22Rv1 (cell line): ENCODE data around the gene PPARD.

Source experiments
- H3K27ac ChIP-seq: fragments of 450-650 bp; 2 replicates; pipeline ENCODE4 v1.5.1; 2017
- CTCF ChIP-seq: fragments of 450-650 bp; IDR thresholded peaks from 2 replicates; pipeline ENCODE4 v1.5.1; 2017; ENCODE audit warnings: mild to moderate bottlenecking
- ZFX ChIP-seq: fragments of 450-650 bp; IDR thresholded peaks from 2 replicates; pipeline ENCODE4 v1.6.1; 2017; ENCODE audit warnings: antibody characterized with exemption, borderline replicate concordance

PPARD gene

GRCh38 chr6:35352735-35353134, 10.4 kb downstream of the PPARD start:
- H3K27ac ChIP-seq: no peak overlapping the region
- TF ChIP-seq ZFX: no peak
- TF ChIP-seq CTCF: no peak

DNA sequence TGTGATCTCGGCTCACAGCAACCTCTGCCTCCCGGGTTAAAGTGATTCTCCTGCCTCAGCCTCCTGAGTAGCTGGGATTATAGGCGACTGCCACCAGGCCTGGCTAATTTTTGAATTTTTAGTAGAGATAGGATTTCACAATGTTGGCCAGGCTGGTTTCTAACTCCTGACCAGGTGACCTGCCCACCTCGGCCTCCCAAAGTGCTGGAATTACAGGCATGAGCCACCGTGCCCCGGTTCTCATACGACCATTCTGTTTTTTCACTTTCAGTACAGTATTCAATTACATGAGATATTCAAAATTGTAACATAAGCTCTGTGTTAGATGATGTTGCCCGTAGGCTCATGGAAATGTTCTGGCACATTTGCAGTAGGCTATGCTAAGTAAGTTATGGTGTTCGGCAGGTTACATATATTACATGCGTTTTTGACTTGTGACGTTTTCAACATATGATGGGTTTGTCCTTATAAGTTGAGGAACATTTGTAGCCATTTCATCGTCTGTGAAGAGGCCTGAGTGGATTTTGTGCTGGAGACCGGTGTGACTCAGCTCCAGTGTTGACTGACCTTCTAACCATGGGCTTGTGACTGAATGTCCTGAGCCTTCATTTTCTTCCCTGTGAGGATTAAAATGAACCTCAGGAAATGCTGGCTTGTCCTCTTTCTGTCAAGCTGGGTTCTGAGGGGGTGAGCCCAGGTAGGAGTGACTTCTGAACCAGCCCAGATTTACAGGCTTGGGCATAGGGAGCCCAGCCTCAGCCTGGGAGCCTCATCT, 12.2 kb downstream of the PPARD start:
- H3K27ac ChIP-seq: no peak overlapping the region
- TF ChIP-seq ZFX (no peak), CTCF (no peak)

GRCh38 chr6:35356391-35356790, 14.0 kb downstream of the PPARD start:
- H3K27ac ChIP-seq: no peak overlapping the region
- TF ChIP-seq CTCF (no peak), ZFX (no peak)

GRCh38 chr6:35357677-35358076, 15.3 kb downstream of the PPARD start:
- no peak for TF ChIP-seq ZFX
- no peak for TF ChIP-seq CTCF
- H3K27ac ChIP-seq: no peak overlapping the region

DNA sequence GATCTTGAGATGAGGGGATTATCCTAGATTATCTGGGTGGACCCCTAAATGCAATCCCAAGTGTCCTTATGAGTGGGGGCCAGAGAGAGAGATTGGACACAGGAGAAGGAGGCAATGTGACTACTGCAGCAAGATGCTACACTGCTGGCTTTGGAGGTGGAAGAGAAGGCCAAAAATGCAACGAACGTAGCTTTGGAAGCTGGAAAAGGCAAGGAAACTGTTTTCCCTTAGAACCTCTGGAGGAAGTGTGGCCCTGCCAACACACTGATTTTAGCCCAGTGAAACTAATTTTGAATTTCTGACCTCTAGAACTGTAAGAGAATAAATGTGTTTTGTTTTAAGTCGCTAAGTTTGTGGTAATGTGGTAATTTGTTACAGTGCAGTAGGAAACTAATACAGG, 15.7 kb downstream of the PPARD start:
- no peak for TF ChIP-seq CTCF
- TF ChIP-seq ZFX: no peak
- H3K27ac ChIP-seq: no peak overlapping the region

DNA sequence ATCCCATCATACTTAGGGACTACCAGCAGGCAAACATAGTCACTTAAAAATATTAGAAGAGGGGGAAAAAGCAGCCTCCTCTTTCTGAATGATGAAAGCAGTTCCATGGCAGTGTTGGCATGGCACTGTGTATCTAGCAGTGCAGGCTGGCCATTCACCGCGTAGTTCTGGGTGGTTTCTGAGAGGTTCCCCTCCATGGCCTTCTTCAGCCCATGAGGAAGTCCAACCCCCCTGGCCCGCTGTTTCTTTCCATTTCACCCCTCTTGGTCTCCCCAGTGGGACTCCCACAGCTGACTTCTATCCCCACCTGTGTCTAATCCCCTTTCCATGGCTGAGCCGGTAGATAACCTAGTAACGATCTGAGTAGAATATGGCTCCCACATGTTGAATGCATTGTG, 17.0 kb downstream of the PPARD start:
- no peak overlapping the region for H3K27ac ChIP-seq
- TF ChIP-seq CTCF (no peak), ZFX (no peak)

DNA sequence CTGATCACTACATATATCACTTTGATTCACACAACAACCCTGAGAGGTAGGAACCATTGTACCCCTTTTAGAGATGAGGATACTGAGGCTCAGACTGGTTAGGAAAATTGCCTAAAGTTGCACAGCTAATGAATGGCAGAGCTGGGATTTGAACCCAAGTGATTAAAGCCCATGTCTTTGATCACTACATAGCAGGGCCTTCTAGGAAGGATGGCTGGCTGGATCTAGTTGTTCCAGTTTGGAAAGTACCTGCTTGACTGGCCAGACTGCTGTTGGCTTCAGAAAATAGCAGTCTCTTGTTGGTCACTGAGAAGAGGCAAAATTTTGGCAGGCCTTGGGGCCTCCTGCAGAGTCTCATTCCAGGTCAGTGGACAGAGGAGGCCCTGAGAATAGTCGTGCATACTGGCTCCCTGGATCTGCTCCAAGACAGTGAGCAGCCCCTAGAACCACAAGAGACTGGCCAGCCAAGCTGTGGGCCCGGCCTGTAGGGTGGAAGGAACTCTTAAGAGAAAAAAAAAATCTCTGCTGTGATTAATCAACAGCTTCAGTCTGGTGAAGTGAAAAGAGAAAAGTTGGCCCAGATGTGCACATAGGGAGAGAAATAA, 17.5 kb downstream of the PPARD start:
- TF ChIP-seq ZFX (no peak), CTCF (no peak)
- no peak overlapping the region for H3K27ac ChIP-seq
